K562 (cell line): ENCODE measurements around the gene AGA. TPM values are rescaled to one million over a fixed set of nuclear protein-coding genes. Genes with fewer than 3 reads are reported as not detected.
A peak's percentile ranks its signal among the peaks of the same experiment; 100 is the strongest.

Experiments
- CBFA2T2 ChIP-seq: fragments of 450-650 bp; conservative IDR thresholded peaks from 2 replicates; pipeline ENCODE4 v1.6.1; 2017; ENCODE audit warnings: mild to moderate bottlenecking
- HMG20B ChIP-seq: fragments of 250-450 bp; sonication (Bioruptor Pico); IDR thresholded peaks from 2 replicates; pipeline ENCODE4 v1.5.0; 2021; ENCODE audit warnings: mild to moderate bottlenecking
- PCBP2 ChIP-seq: fragments of 200-400 bp; formaldehyde crosslinking; IDR thresholded peaks from 2 replicates; pipeline ENCODE4 v1.6.1; 2018; ENCODE audit warnings: low read length, low read depth, mild to moderate bottlenecking, moderate library complexity; ENCODE audit not compliant: poor library complexity, severe bottlenecking
- RCOR1 ChIP-seq, 2 experiments: IDR thresholded peaks; 2 replicates each; pipeline ENCODE4 v1.6.1; 2012; ENCODE audit warnings: low read depth in 2 of 2, low read length in 2 of 2, borderline replicate concordance in 1 of 2, improper control_type of control experiment in 1 of 2
- SAFB ChIP-seq: fragments of 200-400 bp; formaldehyde crosslinking; IDR thresholded peaks from 2 replicates; pipeline ENCODE4 v1.6.1; 2017; ENCODE audit warnings: low read depth, low read length, borderline replicate concordance
- SAP30 ChIP-seq: fragments of 200-600 bp; sonication (generic); IDR thresholded peaks from 2 replicates; pipeline ENCODE4 v1.6.1; 2012; ENCODE audit warnings: borderline replicate concordance, low read depth, mild to moderate bottlenecking, moderate library complexity, low read length, control low read depth, inconsistent platforms; ENCODE audit not compliant: insufficient read depth, poor library complexity, severe bottlenecking
- ZNF274 ChIP-seq: IDR thresholded peaks from 2 replicates; pipeline ENCODE4 v1.6.1; 2011; ENCODE audit warnings: low read depth, mild to moderate bottlenecking, low read length, moderate library complexity, borderline replicate concordance
- ZNF395 ChIP-seq: fragments of 200-800 bp; sonication (Bioruptor generic); IDR thresholded peaks from 2 replicates; pipeline ENCODE4 v1.6.1; 2017; ENCODE audit warnings: missing genetic modification characterization, missing compliant biosample characterization
- ZNF444 ChIP-seq: fragments of 250-450 bp; sonication (Bioruptor Pico); IDR thresholded peaks from 2 replicates; pipeline ENCODE4 v1.4.0; 2020; ENCODE audit warnings: mild to moderate bottlenecking, moderate library complexity
- ZNF512 ChIP-seq: IDR thresholded peaks from 2 replicates; pipeline ENCODE4 v1.6.1; 2016; ENCODE audit warnings: missing genetic modification characterization, missing compliant biosample characterization
- polyA plus RNA-seq, 8 experiments: library from polyadenylated mRNA; depleted of rRNA in 4 of 8; stranded (reverse) in 5 of 8; unstranded in 3 of 8; fragments of >200 nt; fragmentation: Nextera tagmentation in 2 of 8; fragmentation: Illumina TruSeq in 1 of 8; extraction: Ambion mirVana in 2 of 8; extraction: Trizol in 1 of 8; gene quantifications; 2 replicates each; pipeline versions ENCODE4 v1.2.1 to v1.2.3, GENCODE V29; 2011 to 2014; ENCODE audit warnings: inconsistent platforms in 1 of 8, missing spikeins in 1 of 8
- total RNA-seq, 7 experiments: library from RNA; depleted of rRNA in 6 of 7; stranded (reverse); fragments of >200 nt in 6 of 7; fragmentation: Illumina TruSeq in 2 of 7; extraction: Trizol in 2 of 7; gene quantifications; 2 replicates each; pipeline versions ENCODE4 v1.2.1 to v1.2.3, GENCODE V29; 2011 to 2021; ENCODE audit warnings: low replicate concordance in 1 of 7
- TF ChIP-seq, protein P1 (sequence below): sonication (generic); formaldehyde crosslinking; IDR thresholded peaks from 2 replicates; pipeline ENCODE4 v1.5.0; 2020; ENCODE audit warnings: missing genetic modification reagents
- TF ChIP-seq, protein P2 (sequence below): fragments of 250-450 bp; sonication (Bioruptor Pico); IDR thresholded peaks from 2 replicates; pipeline ENCODE4 v1.8.0; 2021; ENCODE audit warnings: borderline replicate concordance, mild to moderate bottlenecking, moderate library complexity; ENCODE audit not compliant: poor library complexity, severe bottlenecking
- TF ChIP-seq, protein P3 (sequence below): fragments of 250-450 bp; sonication (Bioruptor Pico); IDR thresholded peaks from 2 replicates; pipeline ENCODE4 v1.5.0; 2021; ENCODE audit warnings: mild to moderate bottlenecking, moderate library complexity
- TF ChIP-seq, protein P4 (sequence below): sonication (generic); formaldehyde crosslinking; IDR thresholded peaks from 2 replicates; pipeline ENCODE4 v1.8.0; 2022; ENCODE audit warnings: mild to moderate bottlenecking, low read depth, missing genetic modification reagents

AGA gene
- total and polyA plus RNA-seq, 9 of the 15 experiments (the other 6 are each of a cell fraction or from before 2014, with no cell fraction given) = 8.5 to 25.0 (median 12.6) TPM

DNA sequence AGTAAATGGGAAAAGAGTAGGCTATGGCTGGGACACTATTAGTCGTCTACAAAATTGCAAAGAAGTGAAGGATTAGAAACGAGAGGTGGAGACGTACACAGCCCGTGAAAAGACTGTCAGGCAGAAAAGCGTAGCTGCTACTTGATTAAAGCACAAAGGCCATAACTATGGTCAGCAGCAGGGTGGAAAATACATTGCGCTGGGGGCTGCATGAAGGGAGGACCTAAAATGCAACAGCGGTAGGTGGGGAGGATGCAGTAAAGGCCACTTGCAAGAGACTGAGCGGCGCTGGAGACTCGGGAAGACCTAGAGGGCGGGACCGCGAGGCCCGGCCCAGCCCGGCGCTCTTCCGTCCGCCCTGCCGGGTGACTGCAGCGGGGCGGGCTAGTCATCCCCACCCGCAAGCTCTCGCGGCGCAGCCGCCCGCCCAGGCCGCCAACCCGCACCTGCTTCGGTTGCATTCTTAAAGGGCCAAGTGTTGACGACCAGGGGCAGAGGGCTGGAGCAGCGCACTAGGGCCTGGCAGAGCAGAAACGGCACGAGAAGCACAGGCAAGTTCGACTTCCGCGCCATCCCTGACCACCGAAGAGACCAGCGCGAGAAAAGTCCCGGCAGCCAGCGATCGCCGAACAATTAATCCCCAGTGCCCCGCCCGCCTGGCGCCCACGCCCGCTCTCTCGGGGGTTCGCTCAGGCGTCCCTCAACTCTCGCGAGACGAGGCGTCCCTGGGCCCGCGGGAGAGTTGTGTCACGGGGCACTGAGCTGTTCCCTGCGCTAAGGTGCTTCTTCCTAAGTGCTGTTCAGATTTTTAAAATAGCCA lies at the start of gene AGA (continued):
- TF ChIP-seq, protein P1, sequence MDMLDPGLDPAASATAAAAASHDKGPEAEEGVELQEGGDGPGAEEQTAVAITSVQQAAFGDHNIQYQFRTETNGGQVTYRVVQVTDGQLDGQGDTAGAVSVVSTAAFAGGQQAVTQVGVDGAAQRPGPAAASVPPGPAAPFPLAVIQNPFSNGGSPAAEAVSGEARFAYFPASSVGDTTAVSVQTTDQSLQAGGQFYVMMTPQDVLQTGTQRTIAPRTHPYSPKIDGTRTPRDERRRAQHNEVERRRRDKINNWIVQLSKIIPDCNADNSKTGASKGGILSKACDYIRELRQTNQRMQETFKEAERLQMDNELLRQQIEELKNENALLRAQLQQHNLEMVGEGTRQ (CRISPR knock-in tag) = peak; percentile 49
- TF ChIP-seq, protein P2, sequence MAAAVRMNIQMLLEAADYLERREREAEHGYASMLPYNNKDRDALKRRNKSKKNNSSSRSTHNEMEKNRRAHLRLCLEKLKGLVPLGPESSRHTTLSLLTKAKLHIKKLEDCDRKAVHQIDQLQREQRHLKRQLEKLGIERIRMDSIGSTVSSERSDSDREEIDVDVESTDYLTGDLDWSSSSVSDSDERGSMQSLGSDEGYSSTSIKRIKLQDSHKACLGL = no peak
- TF ChIP-seq RCOR1 (IDR thresholded peaks at IDR 0.05; ENCODE audit: borderline replicate concordance in 1 of 2, low read depth in 2 of 2, low read length in 2 of 2) = peak in 1 of 2 experiments; percentile 11; a peak in 1 of 4 replicates
- no peak for TF ChIP-seq HMG20B (CRISPR knock-in tag)
- peak; percentile 54; the same call in 1 of the 2 replicates for TF ChIP-seq SAFB
- TF ChIP-seq ZNF395 (CRISPR knock-in tag) = no peak
- no peak for TF ChIP-seq PCBP2
- TF ChIP-seq CBFA2T2 = no peak
- TF ChIP-seq, protein P3, sequence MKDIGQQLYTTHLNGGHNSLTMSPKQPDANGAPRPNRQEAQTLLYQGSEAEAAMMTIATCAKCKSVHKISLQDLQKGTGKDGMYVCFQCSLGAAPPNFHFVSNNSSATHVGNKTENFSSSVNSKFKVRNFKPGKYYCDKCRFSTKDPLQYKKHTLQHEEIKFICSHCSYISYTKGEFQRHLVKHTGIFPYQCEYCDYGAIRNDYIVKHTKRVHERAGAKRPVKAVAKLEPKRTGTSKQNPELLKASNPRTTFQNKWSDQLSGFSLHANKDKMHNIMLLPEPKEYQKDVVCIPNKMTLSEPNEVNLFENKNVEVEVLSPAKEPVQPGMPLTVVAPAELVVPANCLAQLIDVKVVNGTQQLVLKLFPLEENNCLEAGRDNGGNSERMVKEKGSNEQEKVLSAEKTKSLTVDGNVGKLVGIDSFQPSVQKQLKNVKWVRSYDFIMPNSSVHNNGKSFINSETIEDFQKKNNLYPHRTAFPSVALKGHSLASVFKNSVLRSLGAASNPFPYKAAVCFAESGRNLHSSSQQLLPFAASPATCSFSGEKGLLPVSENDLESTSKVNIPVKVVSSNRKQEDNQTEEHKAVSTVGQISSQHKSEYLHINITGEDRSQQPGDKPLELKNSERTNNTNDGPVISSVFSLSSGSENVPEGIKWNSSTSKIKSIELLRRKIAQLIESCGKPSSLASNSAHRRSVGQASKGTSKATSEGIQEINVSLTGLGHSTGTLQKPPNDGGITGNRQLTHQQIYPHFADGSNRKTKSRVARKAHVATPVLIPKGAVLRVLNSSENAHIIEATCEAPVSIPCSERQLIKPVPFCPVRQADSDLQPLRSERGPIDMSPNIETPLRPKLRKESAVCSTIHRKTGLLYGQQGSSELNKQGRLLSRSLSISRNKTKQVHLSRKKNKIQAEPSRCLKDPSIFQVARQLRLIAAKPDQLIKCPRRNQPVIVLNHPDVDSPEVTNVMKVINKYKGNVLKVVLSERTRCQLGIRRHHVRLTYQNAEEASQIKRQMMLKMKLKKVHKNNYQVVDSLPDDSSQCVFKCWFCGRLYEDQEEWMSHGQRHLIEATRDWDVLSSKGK (CRISPR knock-in tag) = no peak
- TF ChIP-seq ZNF444 (CRISPR knock-in tag) = no peak
- TF ChIP-seq, protein P4, sequence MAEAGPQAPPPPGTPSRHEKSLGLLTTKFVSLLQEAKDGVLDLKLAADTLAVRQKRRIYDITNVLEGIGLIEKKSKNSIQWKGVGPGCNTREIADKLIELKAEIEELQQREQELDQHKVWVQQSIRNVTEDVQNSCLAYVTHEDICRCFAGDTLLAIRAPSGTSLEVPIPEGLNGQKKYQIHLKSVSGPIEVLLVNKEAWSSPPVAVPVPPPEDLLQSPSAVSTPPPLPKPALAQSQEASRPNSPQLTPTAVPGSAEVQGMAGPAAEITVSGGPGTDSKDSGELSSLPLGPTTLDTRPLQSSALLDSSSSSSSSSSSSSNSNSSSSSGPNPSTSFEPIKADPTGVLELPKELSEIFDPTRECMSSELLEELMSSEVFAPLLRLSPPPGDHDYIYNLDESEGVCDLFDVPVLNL (CRISPR knock-in tag) = no peak
- no peak for TF ChIP-seq ZNF274
- TF ChIP-seq ZNF512 (tag) = no peak
- TF ChIP-seq SAP30 = no peak
